ENCODE data around the gene CENPP.
"Not testable (repeated sequence)": the region's sequence is repeated elsewhere in the genome, so short reads cannot be mapped to it uniquely, and the experiment has no call there.

The CENPP gene

GRCh38 chr9:92617195-92617813 is 291.6 kb downstream of the CENPP start:
- peaks cover 25% of the 10 kb centered on the region for H3K36me3 ChIP-seq (ENCODE audit: control insufficient read depth, insufficient read depth, low read length)

DNA sequence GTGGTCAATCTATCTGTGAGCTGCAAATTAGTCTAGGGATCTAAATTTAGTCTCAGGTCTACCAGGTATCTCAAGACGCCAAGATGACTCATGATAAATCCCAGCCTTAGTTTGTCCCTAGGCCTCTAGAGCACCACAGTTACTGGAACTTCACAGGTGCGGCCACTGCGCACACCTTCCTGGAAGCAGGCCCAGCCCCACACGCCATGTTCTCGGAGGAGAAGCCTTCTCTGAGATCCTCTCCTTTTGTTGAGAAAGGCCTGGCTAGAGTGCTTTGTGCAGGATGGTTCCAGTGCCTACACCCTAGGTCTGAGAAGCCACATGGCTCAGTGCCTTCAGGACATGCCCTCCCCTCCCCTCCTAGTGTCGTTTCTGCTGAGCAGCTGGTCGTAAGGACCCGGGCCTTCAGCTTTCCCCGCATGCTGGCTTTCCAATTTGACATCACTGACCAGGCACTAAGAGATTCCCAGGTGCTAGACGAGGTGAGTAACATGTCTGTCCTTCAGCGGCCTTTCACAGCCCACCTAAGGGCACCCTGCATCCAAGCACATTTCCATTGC is 292.3 kb downstream of the CENPP start:
- no peak for DNase-seq (ENCODE audit: extremely low read depth, insufficient read length)
- H3K36me3 ChIP-seq (ENCODE audit: control insufficient read depth, insufficient read depth, low read length): peaks cover 22% of the 10 kb centered on the region
- H3K4me3 ChIP-seq (replicated peaks; ENCODE audit: low read depth, low read length): no peak overlapping the region
- no peaks in the 10 kb centered on the region for H3K27me3 ChIP-seq (replicated peaks; ENCODE audit: control insufficient read depth, insufficient read depth, low read length)
- TF ChIP-seq CTCF (IDR thresholded peaks at IDR 0.05; ENCODE audit: insufficient read depth, low read length, poor library complexity, severe bottlenecking): no peak

More at GRCh38 chr9:92617195-92617813, 291.6 kb downstream of the CENPP start:
- H3K27me3 ChIP-seq (replicated peaks; ENCODE audit: control insufficient read depth, insufficient read depth, low read length): no peaks in the 10 kb centered on the region
- no peak for DNase-seq (ENCODE audit: extremely low read depth, insufficient read length)
- H3K4me3 ChIP-seq (replicated peaks; ENCODE audit: low read depth, low read length): no peak overlapping the region
- no peak for TF ChIP-seq CTCF (IDR thresholded peaks at IDR 0.05; ENCODE audit: insufficient read depth, low read length, poor library complexity, severe bottlenecking)

DNA sequence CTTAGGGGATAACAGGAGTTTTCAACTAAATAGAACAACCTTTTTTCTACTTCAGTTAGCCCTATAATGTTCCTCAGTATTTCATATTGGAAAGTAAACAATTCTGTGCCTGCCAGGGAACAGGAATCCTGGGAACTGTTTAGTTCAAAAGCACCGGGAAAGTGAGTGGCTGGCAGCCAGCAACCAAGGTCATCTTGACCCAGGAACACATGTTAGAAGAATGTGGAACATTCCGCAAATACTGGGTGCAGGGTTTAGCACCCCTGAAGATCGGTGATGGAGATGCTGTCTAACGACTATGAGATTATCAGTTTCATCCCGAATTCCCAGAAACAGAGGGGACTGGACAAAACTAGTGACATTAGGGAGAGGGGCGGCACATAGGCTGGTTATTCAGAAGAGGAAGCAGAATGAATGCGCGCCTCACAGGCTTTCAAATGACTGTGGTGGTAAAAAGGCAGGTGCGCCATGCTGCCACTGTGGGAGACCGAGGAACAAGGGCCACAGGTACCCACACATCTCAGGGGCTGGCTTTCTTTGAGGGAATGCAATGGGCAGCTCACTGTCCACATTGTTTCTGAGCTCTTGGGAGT is 293.0 kb downstream of the CENPP start:
- DNase-seq (ENCODE audit: extremely low read depth, insufficient read length): no peak
- H3K27me3 ChIP-seq (replicated peaks; ENCODE audit: control insufficient read depth, insufficient read depth, low read length): no peaks in the 10 kb centered on the region
- H3K4me3 ChIP-seq (replicated peaks; ENCODE audit: low read depth, low read length): no peak overlapping the region
- TF ChIP-seq CTCF (IDR thresholded peaks at IDR 0.05; ENCODE audit: insufficient read depth, low read length, poor library complexity, severe bottlenecking): no peak
- peaks cover 20% of the 10 kb centered on the region for H3K36me3 ChIP-seq (ENCODE audit: control insufficient read depth, insufficient read depth, low read length)

DNA sequence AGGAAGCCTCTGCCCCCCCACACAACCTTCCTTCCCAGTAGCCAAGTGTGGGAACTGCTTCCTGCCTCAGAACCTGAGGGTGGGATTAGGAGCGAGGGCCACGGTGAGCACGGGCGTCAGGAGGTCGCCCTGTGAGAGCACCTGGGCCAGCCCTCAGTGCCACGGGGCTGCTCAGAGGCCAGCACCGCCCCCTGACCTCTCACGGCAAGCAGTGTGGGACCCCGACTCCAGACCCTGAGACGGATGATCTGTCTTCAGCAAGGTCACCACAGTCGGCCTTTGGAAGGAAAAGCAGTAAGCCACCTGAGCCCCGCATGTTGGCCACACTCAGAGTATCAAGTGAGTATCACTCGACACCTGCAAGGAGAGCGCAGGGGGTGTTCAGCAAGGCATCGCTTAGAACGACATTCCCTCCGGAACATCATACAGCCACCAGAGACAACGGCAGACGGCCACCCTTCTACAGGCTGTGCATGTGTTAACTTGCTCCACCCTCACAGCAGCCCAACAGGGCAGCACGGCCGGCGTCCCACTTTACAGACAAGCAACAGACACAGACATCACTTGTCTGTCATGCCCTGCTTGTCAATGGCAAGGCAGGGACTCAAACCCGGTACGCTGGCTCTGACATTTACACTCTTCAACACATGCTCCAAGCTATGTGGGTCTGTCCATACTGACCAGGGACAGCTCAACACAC is 294.0 kb downstream of the CENPP start:
- Histone ChIP-seq H3K27me3 (replicated peaks; ENCODE audit: control insufficient read depth, insufficient read depth, low read length) (no peaks in the 10 kb centered on the region), H3K4me3 (replicated peaks; ENCODE audit: low read depth, low read length) (no peak overlapping the region), H3K36me3 (ENCODE audit: control insufficient read depth, insufficient read depth, low read length) (peaks cover 19% of the 10 kb centered on the region)
- TF ChIP-seq CTCF (IDR thresholded peaks at IDR 0.05; ENCODE audit: insufficient read depth, low read length, poor library complexity, severe bottlenecking): no peak
- DNase-seq (ENCODE audit: extremely low read depth, insufficient read length): no peak

DNA sequence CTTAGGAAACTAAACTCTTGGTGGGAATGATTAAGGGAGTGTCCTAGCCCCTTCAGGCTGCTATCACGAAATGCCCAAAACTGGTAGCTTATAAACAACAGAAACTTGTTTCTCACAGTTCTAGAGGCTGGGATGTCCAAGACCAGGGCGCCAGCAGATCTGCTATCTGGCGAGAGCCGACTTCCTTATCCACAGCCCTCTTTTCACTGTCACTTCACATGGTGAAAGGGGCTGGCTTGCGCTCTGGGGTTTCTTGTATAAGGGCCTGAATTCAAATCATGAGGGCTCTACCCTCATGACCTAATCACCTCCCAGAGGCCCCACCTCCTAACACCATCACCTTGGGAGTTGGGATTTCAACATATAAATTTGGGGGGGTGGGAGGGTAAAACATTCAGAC is 295.1 kb downstream of the CENPP start:
- no peak for TF ChIP-seq CTCF (IDR thresholded peaks at IDR 0.05; ENCODE audit: insufficient read depth, low read length, poor library complexity, severe bottlenecking)
- H3K27me3 ChIP-seq (replicated peaks; ENCODE audit: control insufficient read depth, insufficient read depth, low read length): no peaks in the 10 kb centered on the region
- no peak for DNase-seq (ENCODE audit: extremely low read depth, insufficient read length)
- peaks cover 16% of the 10 kb centered on the region for H3K36me3 ChIP-seq (ENCODE audit: control insufficient read depth, insufficient read depth, low read length)
- no peak overlapping the region for H3K4me3 ChIP-seq (replicated peaks; ENCODE audit: low read depth, low read length)

- H3K4me3 ChIP-seq (replicated peaks; ENCODE audit: low read depth, low read length); H3K36me3 ChIP-seq (ENCODE audit: control insufficient read depth, insufficient read depth, low read length); H3K27me3 ChIP-seq (replicated peaks; ENCODE audit: control insufficient read depth, insufficient read depth, low read length); DNase-seq (ENCODE audit: extremely low read depth, insufficient read length): not testable (repeated sequence)
These were observed 298.2 kb downstream of the CENPP start for GRCh38 chr9:92623936-92624335.
